Hypothalamus (tissue), 51 donors: Measurements from ENCODE around the gene SSC4D.
"Not testable (repeated sequence)": the region's sequence is repeated elsewhere in the genome, so short reads cannot be mapped to it uniquely, and the experiment has no call there.

Experiments used
- DNase-seq, 51 donors: peaks; one replicate each; lab custom pipeline; 2025; lab: John Stamatoyannopoulos, UW

Gene SSC4D

DNA sequence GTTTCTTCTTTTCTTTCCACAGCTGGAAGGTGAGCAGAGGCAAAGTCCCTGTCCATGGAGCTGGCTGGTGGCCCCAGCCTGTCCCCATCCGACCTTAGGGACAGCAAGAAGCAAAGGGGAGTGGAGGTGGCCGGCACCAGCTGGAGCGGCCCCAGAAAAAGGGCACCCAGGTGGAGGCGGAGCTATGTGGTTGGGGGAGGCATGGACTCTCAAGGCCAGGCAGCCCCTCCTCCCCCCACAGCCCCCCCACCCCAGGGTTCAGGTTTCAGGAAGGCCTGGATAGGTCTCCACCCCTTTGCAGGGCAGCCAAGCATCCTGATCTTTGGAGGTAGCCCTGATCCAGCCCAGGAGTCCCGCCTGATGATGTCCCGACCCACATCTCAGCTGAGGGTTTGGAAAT, at the start of gene SSC4D:
Gene SSC4D (minus strand): TSS at position 161 of the 400 bp plus-strand sequence. CDS start 5,258 bp downstream, outside the sequence.
- no peak for DNase-seq

DNA sequence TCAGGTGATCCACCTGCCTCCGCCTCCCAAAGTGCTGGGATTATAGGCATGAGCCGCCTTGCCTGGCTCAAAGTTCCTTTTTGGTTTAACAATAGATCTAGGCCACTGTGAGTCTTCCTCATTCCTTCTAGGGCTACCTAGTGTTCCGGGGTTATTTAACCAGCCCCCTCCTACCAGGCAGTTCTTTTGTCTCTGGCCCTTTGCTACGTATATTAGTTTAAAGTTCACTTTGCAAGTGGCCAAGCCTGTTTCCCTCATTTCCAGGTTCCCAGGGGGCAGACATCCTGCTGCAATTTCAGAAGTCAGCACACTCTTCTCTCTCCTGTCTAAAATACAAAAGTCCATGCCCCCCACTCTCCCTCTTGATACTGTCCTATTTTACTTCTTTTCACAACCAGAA, 49.0 kb upstream of the SSC4D start:
- not testable (repeated sequence) for DNase-seq

DNA sequence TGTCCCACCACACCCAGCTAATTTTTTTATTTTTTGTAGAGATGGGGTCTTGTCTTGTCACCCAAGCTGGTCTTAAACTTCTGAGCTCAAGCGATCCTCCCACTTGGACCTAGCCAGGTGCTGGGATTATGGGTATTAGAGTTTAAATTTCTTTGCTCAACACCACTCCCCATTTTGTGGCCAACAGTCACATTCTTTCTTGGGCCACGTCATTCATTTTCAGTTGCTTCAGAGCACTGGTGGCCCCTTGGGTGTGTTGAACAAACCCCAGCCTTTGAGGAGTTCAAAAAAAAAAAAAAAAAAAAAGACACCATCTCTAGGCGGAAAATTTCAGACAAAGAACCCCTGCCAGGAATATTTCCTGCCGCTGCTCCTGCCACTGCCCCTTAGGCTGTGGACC, 47.5 kb upstream of the SSC4D start:
- not testable (repeated sequence) for DNase-seq

DNA sequence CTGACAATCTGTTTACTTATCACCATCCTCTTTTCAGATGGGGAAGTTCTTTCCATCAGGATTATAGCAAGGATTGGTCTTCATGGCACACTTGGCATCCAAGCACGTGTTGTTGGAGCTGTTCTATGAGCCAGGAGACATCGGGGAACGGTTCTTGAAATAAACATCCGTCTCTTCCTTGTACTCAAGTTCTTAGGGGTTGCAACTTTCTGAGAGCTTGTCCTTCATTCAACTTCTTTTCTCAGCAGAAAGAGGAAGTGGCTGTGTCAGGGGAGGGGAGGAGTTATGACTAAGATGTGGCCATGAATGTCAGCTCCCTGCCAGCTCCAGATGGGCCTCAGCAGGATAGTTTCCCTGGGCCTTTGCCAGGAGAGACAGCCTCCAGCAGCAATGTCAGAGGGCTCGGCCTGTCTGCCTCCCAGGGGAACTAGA, 36.1 kb upstream of the SSC4D start:
- peak in 3 of 51 donors; percentile 8 to 26 (median 15) for DNase-seq

DNA sequence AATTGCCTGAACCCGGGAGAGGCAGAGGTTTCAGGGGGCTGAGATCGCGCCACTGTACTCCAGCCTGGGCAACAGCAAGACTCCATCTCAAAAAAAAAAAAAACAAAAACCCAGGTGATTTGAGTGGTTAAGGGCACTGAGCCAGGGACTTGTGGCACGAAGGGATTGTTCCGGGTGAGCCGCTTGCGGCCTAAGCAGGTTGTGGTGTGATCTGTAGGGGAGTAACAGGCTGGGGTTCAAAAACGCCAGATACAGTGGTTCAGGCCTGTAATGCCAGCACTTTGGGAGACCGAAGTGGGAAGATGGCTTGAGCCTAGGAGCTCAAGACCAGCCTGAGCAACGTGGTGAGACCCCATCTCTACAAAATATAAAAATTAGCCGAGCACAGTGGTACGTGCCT, 34.3 kb upstream of the SSC4D start:
- not testable (repeated sequence) for DNase-seq

DNA sequence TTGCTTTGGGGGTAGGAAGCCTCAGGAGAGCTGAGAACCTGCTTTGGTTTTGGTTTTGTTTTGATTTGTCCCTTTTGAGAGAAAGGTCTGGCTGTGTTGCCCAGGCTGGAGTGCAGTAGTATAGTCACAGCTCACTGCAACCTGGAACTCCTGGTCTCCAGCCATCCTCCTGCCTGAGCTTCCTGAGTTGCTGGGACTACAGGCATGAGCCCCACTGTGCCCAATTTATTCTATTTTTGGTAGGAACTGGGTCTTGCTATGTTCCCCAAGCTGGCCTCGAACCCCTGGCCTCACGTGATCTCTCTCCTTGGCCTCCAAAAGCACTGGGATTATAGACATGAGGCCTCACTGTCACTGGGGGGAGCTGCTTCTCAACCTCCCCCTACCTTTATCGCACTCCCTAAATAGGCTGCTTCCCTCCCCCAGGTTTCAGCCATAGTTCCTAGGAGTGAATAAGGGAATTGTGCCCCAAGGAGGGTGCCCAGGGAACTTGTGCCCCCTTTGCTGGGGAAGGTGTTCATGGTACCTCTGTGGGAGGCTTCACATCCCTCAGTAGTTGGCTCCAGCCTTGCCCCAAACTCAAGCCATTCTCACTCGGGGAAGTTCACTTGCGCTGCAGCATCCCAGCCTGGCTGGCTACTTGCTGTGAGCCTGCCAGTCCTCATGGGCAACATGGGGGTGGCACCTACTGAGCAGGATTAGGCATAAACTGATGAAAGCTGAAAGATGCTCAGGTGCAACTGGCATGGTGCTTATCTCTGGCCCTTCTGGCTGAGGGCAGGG, 33.4 kb upstream of the SSC4D start:
- DNase-seq, result not testable (repeated sequence)

DNA sequence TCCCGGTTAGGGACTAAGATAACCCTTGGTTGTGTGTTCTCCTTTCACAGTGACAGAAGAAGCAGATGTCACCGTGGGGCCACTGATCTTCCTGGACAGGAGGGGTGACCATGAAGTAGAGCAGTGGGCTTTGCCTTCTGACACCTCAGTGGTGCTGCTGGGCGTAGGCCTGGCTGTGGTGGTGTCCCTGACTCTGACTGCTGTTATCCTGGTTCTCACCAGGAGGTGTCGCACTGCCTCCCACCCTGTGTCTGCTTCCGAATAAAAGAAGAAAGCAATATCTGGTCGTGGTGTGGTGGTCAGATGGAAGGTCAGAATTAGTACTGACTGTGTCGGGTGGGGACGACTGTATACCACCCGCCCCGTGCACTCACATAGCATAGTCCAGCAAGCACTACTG, 32.3 kb upstream of the SSC4D start:
- not testable (repeated sequence) for DNase-seq

DNA sequence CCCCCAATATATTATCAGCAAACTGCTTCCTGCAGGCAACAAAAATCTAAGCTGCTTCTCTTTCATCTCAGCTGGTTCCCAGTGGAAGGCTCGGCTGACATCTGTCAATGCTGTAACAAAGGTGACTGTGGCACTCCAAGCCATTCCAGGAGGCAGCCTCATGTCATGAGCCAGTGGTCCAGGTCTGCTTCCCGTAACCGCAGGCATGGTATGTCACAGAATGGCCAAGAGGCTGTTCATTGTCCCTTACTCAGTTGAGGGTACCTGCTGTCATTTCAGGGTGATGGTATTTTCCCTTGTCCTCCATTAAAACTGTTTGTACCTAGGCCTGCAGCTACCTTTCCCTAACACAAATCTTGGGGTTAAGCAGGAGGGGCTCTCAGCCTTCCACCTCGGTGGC, 30.9 kb upstream of the SSC4D start:
- not testable (repeated sequence) for DNase-seq

DNA sequence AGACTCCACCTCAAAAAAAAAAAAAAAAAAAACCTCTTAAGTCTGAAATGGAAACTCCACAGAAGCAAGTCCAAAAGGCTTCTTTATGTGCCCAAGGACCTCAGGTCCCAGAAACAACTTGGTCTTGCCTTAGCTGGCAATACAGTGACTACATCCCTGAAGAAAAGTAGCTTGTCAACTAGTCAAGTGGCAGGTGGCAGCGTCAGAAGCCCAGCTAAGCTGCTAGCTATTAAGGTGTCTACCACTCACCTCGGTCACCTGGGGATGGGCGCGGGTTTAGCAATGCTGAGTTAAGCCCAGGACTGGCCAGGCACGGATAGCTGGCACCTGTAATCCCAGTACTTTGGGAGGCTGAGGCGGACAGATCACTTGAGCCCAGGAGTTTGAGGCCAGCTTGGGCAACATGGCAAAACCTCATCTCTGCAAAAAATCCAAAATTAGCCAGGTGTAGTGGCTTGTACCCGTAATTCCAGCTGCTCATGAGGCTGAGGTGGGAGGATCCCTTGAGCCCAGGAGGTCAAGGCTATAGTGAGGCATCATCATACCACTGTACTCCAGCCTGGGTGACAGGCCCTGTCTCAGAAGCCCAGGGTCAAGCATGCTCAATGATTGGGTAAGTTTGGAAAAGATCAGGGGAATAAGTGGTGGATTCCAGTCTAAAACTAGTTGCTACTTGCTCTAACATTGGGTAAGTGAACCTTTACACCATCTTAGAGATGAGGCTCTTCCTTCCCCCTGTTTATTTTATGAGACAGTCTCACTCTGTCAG, 29.8 kb upstream of the SSC4D start:
- DNase-seq, result not testable (repeated sequence)

DNA sequence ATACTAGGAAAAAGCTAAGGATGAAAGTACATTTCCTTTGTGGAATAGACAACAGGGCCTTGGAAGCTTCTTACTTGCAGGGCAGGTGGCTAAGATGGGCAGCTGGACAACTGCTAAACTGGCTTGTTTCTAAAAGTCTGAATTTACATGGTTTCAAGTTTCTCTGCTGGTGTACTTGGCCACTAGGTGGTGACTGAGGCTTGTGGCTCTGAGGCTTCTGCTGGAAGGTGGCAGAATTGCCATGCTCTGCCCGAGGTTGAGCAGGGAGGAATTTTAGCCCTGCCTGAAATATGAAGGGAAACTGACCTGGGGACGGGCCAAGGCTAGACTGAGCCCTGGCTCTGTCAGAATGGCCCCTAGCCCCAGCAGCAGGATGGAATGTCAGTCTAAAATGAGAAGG, 28.4 kb upstream of the SSC4D start:
- DNase-seq, result peak in 36 of 51 donors; percentile 5 to 80 (median 44)

DNA sequence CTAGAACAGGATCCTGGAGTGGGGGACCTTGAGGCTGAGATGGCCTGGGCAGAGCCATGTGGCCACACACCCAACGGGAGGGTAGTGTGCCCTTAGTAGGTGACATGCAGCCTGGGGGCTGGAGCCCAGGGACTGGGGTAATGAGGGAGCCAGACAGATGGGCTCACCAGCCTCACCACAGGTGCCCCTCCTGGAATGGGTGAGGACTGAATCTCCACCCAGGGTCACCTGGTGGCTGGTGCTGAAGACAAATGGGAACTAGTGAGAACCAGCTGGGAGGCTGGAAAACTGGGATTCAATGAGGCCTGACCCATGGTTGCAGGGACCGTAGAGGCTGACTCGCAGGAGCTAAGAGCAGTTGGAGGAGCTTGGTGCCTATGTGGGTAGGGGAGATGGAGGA, 21.3 kb upstream of the SSC4D start:
- no peak for DNase-seq

DNA sequence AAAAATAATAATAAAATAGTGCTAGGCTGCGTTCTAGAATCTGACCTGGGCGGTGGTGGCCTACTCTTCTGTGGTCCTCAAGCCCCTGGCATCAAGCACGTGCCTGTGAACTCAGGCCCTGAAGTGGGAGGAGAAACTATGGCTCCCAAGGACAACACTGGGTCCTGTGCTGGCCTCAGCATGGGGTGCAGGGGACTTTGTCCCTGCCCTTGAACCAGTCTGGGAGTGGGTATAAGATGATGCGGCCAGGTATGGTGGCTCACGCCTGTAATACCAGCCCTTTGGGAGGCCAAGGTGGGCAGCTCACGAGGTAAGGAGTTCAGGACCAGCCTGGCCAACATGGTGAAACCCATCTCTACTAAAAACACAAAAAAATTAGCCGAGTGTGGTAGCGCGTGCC, 20.7 kb upstream of the SSC4D start:
- no peak for DNase-seq

DNA sequence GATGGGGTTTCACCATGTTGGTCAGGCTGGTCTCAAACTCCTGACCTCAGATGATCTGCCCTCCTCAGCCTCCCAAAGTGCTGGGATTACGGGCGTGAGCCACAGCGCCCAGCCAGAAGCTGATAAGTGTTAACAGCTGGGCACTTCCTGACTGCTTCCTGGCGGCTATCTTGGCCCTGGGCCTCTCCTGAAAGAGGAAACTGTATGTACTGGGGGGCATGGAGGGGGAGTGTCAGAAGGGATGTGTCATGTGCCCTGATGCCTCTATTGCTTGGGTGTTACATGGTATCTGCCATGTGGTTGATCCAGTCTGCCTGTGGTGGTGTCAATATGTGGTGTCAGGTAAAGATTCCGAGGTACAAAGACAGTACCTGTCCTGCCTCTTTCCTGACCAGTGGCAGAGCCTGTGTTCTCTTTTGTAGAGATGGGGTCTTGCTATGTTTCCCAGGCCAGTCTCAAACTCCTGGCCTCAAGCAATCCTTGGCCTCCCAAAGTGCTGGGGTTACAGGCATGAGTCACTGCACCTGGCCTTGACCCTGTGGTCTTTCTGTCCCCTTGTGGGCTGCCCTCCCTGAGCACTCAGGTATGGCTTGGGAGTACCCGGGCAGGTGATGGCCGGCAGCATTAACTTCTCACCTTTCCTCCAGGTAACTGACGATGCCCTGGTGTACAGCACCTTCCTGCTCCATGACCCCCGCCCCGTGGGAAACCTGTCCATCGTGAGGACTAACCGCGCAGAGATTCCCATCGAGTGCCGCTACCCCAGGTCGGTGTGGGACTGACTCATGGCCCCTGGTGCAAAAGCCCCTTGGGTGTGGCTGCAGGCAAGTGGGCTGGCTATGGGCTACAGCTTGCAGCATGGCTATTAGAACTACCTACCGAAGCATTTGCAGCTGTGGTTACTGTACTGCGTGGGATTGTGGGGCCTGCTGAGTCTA, 19.6 kb upstream of the SSC4D start:
- peak in 4 of 51 donors; percentile 4 to 18 (median 8) for DNase-seq

DNA sequence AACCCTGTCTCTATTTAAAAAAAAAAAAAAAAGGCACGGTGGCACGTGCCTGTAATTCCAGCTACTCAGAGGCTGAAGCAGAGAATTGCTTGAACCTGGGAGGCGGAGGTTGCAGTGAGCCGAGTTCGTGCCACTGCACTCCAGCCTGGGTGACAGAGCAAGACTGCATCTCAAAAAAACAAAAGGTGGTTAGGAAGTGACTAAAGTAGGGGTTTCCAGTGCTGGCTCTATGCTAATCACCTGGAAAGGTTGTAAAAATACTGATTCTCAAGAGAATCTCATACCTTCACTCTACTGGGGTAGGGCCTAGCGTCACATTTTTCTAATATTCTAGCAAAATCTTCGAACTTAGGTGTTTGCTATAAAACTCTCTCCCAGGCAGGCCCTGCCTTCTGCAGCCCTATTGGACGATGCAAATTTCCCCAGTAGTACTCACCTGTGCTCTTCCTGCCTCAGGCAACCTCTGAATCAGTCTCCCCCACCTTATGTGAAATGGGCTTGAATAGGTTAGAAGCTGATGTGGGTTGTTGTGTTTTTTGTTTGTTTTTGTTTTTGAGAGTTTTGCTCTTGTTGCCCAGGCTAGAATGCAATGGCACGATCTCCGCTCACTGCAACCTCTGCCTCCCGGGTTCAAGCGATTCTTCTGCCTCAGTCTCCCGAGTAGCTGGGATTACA, 18.8 kb upstream of the SSC4D start:
- DNase-seq, result no peak

DNA sequence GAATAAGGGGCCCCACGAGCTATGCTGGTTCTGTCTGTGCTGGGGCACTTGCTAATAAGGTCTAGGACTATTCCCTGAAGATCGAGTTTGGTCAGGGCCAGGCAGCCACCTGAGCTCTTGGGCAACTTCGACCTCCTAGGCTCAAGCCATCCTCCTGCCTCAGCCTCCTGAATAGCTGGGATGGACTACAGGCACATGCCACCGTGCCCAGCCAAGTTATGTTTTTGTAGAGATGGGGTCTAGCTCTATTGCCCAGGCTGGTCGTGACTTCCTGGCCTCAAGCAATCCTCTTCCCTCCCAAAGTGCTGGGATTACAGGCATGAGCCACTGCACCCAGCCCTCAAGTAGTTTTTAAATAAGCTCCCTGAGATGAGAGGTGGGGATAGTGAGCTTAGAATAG, 18.1 kb upstream of the SSC4D start:
- no peak for DNase-seq

DNA sequence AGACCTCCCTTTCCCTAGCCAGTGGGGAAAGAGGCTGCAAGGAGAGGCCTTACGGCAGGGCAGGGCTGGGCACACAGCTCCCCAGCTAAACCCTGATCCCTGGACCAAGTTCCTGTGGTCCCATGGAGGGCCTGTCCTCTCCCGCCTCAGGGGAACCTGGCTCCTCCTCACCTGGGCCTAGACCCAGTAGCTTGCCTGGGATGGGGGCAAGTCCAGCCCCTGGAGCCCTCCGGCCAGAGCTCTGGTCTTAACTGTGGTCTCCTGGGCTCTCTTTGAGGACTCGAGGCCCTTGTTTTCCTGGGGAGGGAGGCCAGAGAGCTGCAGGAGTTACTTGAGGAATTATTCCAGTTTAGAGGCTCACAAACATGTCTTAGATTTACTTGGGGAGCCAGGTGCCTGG, 16.7 kb upstream of the SSC4D start:
- no peak for DNase-seq

DNA sequence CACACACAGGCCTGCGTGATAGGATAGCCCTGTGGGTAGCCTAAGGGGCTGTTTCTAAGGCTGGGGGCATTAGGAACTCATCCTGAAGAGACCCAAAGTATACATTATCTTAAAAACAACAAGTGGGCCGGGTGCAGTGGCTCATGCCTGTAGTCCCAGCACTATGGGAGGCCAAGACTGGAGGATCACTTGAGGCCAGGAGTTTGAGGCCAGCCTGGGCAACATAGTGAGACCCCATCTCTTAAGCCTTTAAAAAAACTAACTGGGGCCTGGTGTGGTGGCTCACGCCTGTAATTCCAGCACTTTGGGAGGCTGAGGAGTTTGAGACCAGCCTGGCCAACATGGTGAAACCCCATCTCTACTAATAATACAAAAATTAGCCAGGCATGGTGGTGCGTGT, 16.1 kb upstream of the SSC4D start:
- DNase-seq, result not testable (repeated sequence)

DNA sequence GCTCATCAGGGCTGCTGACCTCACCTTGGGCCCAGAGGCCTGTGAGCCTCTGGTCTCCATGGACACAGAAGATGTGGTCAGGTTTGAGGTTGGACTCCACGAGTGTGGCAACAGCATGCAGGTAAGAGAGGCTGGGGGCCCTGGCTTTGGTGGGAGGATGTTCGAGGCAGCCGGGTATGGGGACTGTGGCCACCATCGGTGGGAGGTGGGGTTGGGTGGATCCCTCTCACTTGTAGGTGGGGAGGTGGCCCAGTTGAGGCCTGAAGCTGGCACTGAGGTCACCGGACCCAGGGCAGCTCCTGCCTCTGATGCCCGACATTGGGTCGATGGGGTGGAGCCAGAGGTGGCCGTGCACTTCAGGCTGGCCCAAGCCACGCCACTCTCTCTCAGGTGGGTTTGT, 15.7 kb upstream of the SSC4D start:
- no peak for DNase-seq

DNA sequence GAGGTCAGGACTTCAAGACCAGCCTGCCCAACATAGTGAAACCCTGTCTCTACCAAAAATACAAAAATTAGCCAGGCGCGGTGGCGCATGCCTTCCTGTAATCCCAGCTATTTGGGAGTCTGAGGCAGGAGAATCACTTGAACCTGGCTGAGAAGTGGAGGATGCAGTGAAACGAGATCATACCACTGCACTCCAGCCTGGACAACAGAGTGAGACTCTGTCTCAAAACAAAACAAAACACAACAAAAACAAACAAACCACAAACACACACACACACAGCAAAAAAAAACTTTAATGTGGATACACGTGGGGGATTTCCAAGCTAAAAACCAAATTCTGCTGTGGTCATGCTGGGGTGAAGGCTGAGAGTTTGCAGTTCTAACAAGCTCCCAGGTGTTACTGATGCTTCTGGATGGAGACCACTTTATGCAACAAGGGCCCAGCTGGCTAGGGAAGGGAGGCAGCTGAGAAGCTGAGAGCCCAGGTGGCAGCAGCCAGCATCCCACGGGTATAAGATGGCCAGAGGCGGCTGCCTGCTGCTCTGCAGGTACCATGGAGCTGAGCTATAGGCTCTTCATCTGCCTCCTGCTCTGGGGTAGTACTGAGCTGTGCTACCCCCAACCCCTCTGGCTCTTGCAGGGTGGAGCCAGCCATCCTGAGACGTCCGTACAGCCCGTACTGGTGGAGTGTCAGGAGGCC, 15.1 kb upstream of the SSC4D start, which contains the start of gene ZP3:
Gene ZP3 (plus strand): TSS at position 538 of the 699 bp plus-strand sequence. CDS start 15 bp downstream, at position 553.
- DNase-seq, result no peak
